Activated naive CD4-positive, alpha-beta T cell treated with anti-CD3 and anti-CD28 coated beads for 36 hours (primary cell): ENCODE data around the gene M6PR. TPM values are rescaled to one million over a fixed set of nuclear protein-coding genes. Genes with fewer than 3 reads are reported as not detected.
"Not testable (repeated sequence)": the region's sequence is repeated elsewhere in the genome, so short reads cannot be mapped to it uniquely, and the experiment has no call there.

ENCODE experiments used
- CTCF ChIA-PET: fragments of 350-600 bp; sonication (Branson Sonifier 250); formaldehyde crosslinking; loops from one replicate; lab custom pipeline; 2021; ENCODE audit warnings: antibody characterized with exemption; lab: Charles Lee
- DNase-seq: peaks from one replicate; pipeline ENCODE4 v3.0.0-alpha.2; 2020
- H3K27ac Mint-ChIP-seq: one replicate; pipeline ENCODE4 v1.8.0; 2021; ENCODE audit warnings: mild to moderate bottlenecking, mixed read lengths
- H3K27me3 Mint-ChIP-seq: one replicate; pipeline ENCODE4 v1.8.0; 2021; ENCODE audit warnings: low read depth, mixed read lengths
- H3K36me3 Mint-ChIP-seq: one replicate; pipeline ENCODE4 v1.8.0; 2021; ENCODE audit warnings: low read depth, mixed read lengths
- H3K4me1 Mint-ChIP-seq: one replicate; pipeline ENCODE4 v1.8.0; 2021; ENCODE audit warnings: low read depth, mixed read lengths
- H3K4me3 Mint-ChIP-seq: one replicate; pipeline ENCODE4 v1.8.0; 2021; ENCODE audit warnings: mild to moderate bottlenecking, moderate library complexity, mixed read lengths
- H3K9me3 Mint-ChIP-seq: one replicate; pipeline ENCODE4 v1.8.0; 2021; ENCODE audit warnings: mixed read lengths
- intact Hi-C: fragments of 100-400 bp; cut with micrococcal nuclease; formaldehyde crosslinking; loops from one replicate; pipeline ENCODE4 v1.15.1; 2023
- total RNA-seq, 2 experiments: library from RNA; stranded (reverse); gene quantifications; one replicate each; pipeline ENCODE4 v1.2.3, GENCODE V29; 2021

M6PR gene
- total RNA-seq, 2 experiments from 2014 or later, result 139 to 140 TPM

DNA sequence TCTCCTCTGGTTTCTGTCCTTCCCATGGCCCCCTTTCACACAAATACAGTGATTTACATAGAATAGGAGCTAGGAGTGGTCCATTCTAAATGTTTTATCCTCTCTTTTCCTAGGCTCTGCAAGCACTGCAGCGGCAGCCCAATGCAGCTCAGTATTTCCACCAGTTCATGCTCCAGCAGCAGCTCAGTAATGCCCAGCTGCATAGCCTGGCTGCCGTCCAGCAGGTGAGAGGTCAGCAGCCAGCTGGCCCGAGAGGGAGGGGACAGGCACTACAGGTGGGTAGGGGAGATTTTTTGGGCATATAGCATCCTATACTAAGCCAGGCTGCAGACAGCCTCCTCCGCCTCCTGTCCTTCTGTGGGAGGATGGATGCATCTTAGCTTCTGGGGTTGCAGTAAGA lies 29.8 kb downstream of the M6PR start:
- intact Hi-C loops, H3K4me1 Mint-ChIP-seq, H3K4me3 Mint-ChIP-seq, H3K27ac Mint-ChIP-seq, DNase-seq, H3K9me3 Mint-ChIP-seq, H3K27me3 Mint-ChIP-seq, CTCF ChIA-PET: not testable (repeated sequence)
- H3K36me3 Mint-ChIP-seq, result peaks cover 14% of the 10 kb centered on the region

DNA sequence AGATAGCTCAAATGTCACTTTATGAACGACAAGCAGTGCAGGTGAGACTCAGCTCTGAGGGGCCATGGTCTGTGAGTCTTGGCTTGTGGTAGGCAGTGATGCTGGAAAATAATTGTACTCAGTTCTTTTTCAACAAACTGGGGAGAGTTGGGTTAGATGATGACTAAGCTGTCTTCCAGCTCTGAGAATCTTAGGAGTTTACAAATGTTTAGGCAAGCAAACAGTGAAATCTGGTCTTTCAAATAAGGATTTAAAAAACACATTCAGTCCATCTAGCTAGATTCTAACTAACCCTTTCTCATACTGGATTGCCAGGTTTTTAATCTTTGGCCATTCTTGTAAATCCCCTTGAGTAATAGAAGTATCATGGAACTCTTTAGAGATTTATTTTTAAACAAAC lies 31.7 kb downstream of the M6PR start:
- H3K36me3 Mint-ChIP-seq, result peaks cover 10% of the 10 kb centered on the region
- intact Hi-C loops, result loop anchor here (2.0 kb wide), 1 partner anchor 675 kb away; no protein-coding TSS in a partner anchor
- H3K9me3 Mint-ChIP-seq, result no peaks in the 10 kb centered on the region
- H3K27ac Mint-ChIP-seq, result no peak overlapping the region
- H3K4me1 Mint-ChIP-seq, result peaks cover 13% of the 10 kb centered on the region
- no peaks in the 10 kb centered on the region for H3K27me3 Mint-ChIP-seq
- DNase-seq, result no peak
- CTCF ChIA-PET, result interaction anchor here (0.7 kb wide), 2 partner anchors 114 to 132 kb away, joined by 3 read pairs; no protein-coding TSS in a partner anchor
- no peak overlapping the region for H3K4me3 Mint-ChIP-seq

DNA sequence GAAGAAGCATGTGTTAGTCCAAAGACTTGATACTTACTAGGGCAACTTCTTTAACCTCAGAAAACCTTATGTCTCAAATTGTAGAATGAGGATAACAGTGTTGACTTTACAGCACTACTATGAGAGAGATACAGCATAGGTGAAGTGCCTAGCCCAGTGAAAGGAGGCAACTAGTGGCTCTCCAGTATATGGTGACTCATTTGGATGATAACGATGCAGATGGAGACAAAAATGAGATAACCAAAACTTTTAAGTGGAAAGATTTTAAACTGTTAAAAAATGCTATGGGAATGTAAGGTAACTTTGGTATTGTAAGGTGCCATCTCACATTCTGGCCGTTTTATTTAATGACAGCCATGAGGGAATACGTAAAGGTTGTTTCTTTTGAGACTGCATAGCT lies 32.4 kb downstream of the M6PR start:
- CTCF ChIA-PET, result interaction anchor here (0.7 kb wide), 2 partner anchors 115 to 132 kb away, joined by 3 read pairs; no protein-coding TSS in a partner anchor
- Mint-ChIP-seq H3K36me3 (peaks cover 7% of the 10 kb centered on the region), H3K27ac (no peak overlapping the region), H3K4me1 (peaks cover 15% of the 10 kb centered on the region), H3K4me3 (no peak overlapping the region), H3K9me3 (no peaks in the 10 kb centered on the region), H3K27me3 (no peaks in the 10 kb centered on the region)
- DNase-seq, result no peak
- intact Hi-C loops, result loop anchor here (2.0 kb wide), 1 partner anchor 674 kb away; no protein-coding TSS in a partner anchor

DNA sequence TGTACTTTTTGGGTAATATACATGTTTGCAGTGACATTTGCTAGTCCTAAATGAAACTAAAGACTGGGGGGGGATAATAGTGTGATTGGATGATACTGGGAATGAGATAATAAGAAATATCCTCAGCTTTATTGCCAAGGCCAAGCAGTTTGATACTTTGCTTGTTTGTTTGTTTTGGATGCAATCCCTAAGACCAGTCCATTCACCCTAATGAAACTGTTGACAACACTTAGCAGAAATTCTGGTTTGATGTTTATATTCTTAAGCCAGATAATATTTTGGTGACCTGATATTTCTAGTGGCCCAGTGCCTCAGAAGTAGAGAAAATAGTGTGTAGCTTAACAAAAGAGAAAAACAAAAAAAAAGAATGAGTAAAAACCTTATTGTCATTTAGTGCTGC lies 33.3 kb downstream of the M6PR start:
- Mint-ChIP-seq H3K4me3 (no peak overlapping the region), H3K27me3 (no peaks in the 10 kb centered on the region), H3K9me3 (no peaks in the 10 kb centered on the region), H3K27ac (no peak overlapping the region), H3K4me1 (peaks cover 15% of the 10 kb centered on the region), H3K36me3 (peaks cover 2% of the 10 kb centered on the region)
- DNase-seq, result no peak
- CTCF ChIA-PET, result interaction anchor here (1.4 kb wide), 1 partner anchor 133 kb away, joined by 7 read pairs; no protein-coding TSS in a partner anchor
- intact Hi-C loops, result loop anchor here (2.0 kb wide), 1 partner anchor 673 kb away; no protein-coding TSS in a partner anchor

DNA sequence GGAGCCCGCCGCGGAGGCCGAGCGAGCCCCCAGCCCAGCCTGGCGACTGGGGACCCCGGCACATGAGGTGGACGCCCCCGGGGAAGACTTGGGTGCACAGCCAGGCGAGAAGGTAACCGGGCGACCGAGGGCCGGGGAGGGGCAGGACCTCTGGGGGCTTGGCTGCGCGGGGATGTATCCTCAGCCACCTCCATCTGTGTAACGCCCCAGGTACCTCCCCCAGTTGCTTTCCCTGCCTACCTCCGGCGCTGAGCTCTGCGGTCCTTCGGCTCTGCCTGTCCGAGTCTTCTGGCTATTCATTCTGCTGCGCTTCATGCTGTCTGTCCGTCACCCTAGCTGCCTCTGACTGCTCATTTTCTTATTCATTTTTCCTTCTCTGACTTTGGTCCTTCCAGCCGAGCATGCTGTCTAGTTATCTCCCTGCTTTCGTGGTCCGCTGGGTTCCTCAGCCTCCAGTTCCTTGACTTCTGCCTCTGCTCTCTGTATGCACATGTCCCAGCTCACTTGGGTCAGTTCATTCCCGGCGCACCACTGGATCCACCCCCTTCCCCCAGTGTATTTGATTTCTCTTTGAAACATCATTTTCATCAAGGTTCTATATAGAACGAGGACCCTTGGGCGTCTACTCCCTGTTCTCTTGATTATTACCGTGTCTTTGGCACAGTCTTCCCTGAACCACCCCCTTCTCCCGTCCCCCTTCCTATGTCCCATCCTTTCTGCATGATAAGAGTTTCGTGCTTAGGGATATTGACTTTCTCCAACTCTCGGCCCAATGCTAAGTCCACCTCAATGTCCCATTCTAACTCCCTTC lies 34.5 kb downstream of the M6PR start:
- Mint-ChIP-seq H3K27me3 (no peaks in the 10 kb centered on the region), H3K4me3 (no peak overlapping the region), H3K27ac (no peak overlapping the region), H3K4me1 (peaks cover 15% of the 10 kb centered on the region), H3K9me3 (no peaks in the 10 kb centered on the region), H3K36me3 (peaks cover 2% of the 10 kb centered on the region)
- peak; percentile 61 for DNase-seq
- intact Hi-C loops, result loop anchor here (1.0 to 2.0 kb wide), 5 partner anchors 24 to 422 kb away; partner anchors contain the start of gene M6PR
- CTCF ChIA-PET, result interaction anchor here (0.9 to 1.4 kb wide), 4 partner anchors 24 to 127 kb away, joined by 3 to 6 read pairs (median 4); partner anchors contain the start of gene M6PR

DNA sequence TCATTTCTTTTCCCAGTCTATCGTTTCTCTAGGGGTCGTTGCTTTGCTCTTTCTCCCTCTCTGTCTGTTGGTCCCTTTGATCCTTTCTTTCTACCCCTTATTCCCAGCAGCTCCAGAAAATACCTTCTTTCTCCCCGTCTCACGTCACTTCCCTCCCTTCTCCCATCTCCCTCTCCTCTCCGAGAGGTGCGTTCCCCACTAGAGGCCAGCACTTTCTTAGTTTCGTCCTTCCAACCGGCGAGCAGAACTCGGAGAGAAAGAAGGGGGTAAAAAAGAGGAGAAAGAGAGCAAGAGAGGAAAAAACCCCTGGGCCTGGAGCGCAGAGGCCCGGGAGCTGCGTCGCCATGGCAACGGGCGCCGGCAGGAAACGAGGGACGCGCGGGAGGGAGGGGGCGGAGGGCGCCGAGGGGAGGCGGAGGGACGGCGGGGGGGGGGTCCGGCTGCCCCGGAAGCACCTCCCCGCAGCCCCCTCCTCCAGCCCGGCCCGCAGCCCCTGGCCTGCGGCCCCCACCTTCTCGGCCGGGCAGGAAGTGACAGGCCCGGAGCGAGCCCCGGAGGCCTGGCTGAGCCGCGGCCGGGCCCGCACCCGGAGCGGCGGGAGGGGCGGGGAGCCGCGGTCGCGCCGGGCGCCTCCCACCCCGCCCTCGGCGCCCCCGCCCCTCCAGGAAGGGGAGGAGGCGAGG lies 35.3 kb downstream of the M6PR start, which contains the start of gene PHC1:
PHC1 (plus strand) TSS at position 477 of the 683 bp plus-strand sequence. CDS start 3,169 bp downstream, outside the sequence.
- H3K9me3 Mint-ChIP-seq, H3K27me3 Mint-ChIP-seq, H3K36me3 Mint-ChIP-seq: not testable (repeated sequence)
- H3K4me1 Mint-ChIP-seq, result peaks cover 15% of the 10 kb centered on the region
- CTCF ChIA-PET, result interaction anchor here (0.7 to 1.4 kb wide), 10 partner anchors 24 to 259 kb away, joined by 3 to 6 read pairs (median 3); partner anchors contain the start of gene M6PR
- peak within 1 kb of the TSS; percentile 82 for H3K4me3 Mint-ChIP-seq
- H3K27ac Mint-ChIP-seq, result peak within 1 kb of the TSS; percentile 84
- intact Hi-C loops, result loop anchor here (1.0 to 2.0 kb wide), 4 partner anchors 23 to 421 kb away; partner anchors contain the start of gene M6PR
- DNase-seq, result peak; percentile 81

DNA sequence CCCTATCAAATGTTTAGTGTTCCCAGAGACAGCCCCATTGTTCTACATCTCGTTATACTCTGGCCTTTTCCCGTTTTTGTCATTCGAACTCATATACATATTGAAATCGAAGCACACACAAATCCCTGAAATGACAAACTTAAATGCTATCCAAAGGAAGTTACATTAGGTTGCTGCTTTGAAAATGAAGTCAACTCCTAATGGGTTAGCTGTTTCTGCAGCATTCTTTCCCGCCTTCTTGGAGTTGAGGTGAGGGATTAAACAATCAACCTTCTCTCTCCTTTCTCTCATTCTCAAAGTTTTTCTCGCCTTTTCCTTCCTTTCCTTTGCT lies 35.8 kb downstream of the M6PR start:
- H3K4me3 Mint-ChIP-seq, result peak overlapping the region; percentile 82
- no peaks in the 10 kb centered on the region for H3K36me3 Mint-ChIP-seq
- H3K27ac Mint-ChIP-seq, result peak overlapping the region; percentile 84
- peaks cover 15% of the 10 kb centered on the region for H3K4me1 Mint-ChIP-seq
- no peak for DNase-seq
- CTCF ChIA-PET, result interaction anchor here (0.7 to 1.2 kb wide), 6 partner anchors 23 to 258 kb away, joined by 3 to 4 read pairs (median 3); no protein-coding TSS in a partner anchor
- H3K9me3 Mint-ChIP-seq, result no peaks in the 10 kb centered on the region
- H3K27me3 Mint-ChIP-seq, result no peaks in the 10 kb centered on the region
- intact Hi-C loops, result loop anchor here (1.0 to 2.0 kb wide), 4 partner anchors 23 to 420 kb away; partner anchors contain the start of gene M6PR

DNA sequence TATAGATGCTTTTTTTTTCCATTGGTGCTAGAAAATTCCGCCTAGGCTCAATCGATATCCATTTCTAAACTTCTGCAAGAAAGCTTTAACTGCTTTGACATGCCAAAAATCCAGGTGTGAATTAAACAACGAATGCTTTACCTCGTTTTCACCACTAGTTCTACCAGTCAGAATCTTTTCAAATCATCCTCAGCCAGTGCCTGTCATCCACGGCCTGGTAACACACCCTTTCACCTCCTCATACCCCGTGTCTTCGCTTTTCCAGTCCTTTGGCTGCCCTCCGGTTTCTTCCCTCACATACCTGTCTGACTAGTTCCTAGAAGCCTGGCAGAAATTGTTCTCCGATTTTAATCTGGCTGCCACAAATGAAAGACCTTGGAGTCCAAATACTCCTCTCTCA lies 36.5 kb downstream of the M6PR start:
- H3K27ac Mint-ChIP-seq, result no peak overlapping the region
- no peaks in the 10 kb centered on the region for H3K36me3 Mint-ChIP-seq
- CTCF ChIA-PET, result interaction anchor here (0.6 to 2.0 kb wide), 10 partner anchors 33 to 237 kb away, joined by 3 to 11 read pairs (median 4); partner anchors contain the start of gene M6PR
- DNase-seq, result no peak
- no peaks in the 10 kb centered on the region for H3K9me3 Mint-ChIP-seq
- no peaks in the 10 kb centered on the region for H3K27me3 Mint-ChIP-seq
- intact Hi-C loops, result no loop called here
- H3K4me3 Mint-ChIP-seq, result no peak overlapping the region
- H3K4me1 Mint-ChIP-seq, result peaks cover 15% of the 10 kb centered on the region

DNA sequence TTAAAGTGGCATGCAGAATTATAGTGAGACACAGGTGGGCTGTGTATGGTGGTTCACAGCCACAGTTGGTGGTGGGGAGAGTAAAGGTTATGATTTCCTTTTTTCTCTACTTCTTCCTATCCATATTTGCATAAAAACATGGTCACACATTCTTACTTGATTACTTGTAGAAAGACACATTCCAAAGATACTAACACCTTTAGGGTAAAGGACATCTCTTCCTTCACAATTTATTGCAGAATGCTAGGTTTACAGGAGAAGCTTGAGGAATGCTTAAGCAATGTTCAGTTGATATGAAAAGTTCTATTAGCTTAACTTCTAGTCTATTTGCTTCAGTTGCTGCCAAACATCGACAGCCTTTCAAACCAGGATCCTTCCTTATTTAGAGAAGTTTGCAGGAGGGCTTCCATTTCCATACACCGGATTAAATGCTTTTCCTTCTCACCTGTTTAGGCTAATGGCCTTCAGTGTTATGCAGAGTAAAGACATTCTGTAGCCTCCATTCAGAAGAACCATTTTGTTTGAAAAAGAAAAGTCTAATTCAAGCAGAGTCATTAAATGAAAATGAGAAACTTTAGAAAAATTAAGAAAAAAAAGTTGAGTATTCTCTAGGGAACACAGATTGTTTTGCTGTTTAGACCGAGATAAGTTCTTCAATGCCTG lies 37.7 kb downstream of the M6PR start:
- Mint-ChIP-seq H3K36me3 (no peaks in the 10 kb centered on the region), H3K27ac (no peak overlapping the region), H3K4me1 (peaks cover 15% of the 10 kb centered on the region), H3K9me3 (no peaks in the 10 kb centered on the region), H3K27me3 (no peaks in the 10 kb centered on the region), H3K4me3 (no peak overlapping the region)
- CTCF ChIA-PET, result interaction anchor here (0.8 to 2.0 kb wide), 7 partner anchors 34 to 236 kb away, joined by 3 to 11 read pairs (median 4); partner anchors contain the start of gene M6PR
- intact Hi-C loops, result no loop called here
- DNase-seq, result no peak

DNA sequence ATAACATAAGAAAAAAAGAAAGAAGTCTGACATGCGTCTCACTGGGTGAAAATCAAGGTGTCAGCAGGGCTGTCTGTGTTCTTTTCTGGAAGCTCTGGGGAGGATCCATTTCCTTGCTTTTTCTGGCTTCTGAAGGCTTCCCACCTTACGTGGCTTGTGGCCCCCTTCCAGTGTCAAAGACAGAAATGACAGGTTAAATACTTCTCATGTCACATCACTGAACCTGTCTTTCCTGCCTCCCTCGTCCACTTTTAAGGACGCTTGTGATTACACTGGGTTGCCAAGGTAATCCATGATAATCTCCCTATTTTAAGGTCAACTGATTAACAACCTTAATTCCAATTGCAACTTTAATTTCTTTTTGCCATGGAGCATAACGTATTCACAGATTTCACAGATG lies 39.7 kb downstream of the M6PR start:
- Mint-ChIP-seq H3K36me3 (no peaks in the 10 kb centered on the region), H3K27me3 (no peaks in the 10 kb centered on the region), H3K9me3 (no peaks in the 10 kb centered on the region), H3K27ac (no peak overlapping the region), H3K4me1 (peaks cover 15% of the 10 kb centered on the region), H3K4me3 (no peak overlapping the region)
- no peak for DNase-seq
- CTCF ChIA-PET, result no interaction called here
- intact Hi-C loops, result no loop called here

DNA sequence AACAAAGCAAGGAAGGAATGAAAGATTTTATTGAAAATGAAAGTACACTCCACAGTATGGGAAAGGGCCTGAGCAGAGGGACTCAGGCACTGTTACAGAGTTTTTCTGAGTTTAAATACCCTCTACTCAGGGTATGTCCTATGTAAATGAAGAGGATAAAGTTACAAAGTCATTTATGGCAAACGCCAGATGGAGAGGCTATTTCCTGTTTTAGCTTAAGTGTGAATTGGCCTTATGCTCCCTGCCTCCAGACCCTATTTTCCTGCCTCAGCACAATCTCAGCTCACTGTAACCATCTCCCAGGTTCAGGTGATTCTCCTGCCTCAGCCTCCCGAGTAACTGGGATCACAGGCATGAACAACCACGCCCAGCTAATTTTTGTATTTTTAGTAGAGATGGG lies 41.9 kb downstream of the M6PR start:
- CTCF ChIA-PET, result no interaction called here
- H3K27me3 Mint-ChIP-seq, result no peaks in the 10 kb centered on the region
- intact Hi-C loops, result no loop called here
- H3K4me3 Mint-ChIP-seq, result no peak overlapping the region
- DNase-seq, result no peak
- H3K4me1 Mint-ChIP-seq, result no peaks in the 10 kb centered on the region
- no peaks in the 10 kb centered on the region for H3K9me3 Mint-ChIP-seq
- H3K27ac Mint-ChIP-seq, result no peak overlapping the region
- H3K36me3 Mint-ChIP-seq, result no peaks in the 10 kb centered on the region
